Activated CD8-positive, alpha-beta T cell treated with anti-CD3 and anti-CD28 coated beads, Interleukin-2, amount 10 ng/mL, durations not matched to agents 7 days and 5 days (primary cell): ENCODE results near the gene SHROOM4. TPM values are rescaled to one million over a fixed set of nuclear protein-coding genes. Genes with fewer than 3 reads are reported as not detected.

Experiments
- ATAC-seq: fragments of 150-1000 bp; cut with Tn5 transposase; one replicate; pipeline ENCODE4 v1.10.0; 2021; ENCODE audit warnings: moderate library complexity
- CTCF ChIA-PET: fragments of 350-600 bp; sonication (Branson Sonifier 250); formaldehyde crosslinking; loops from one replicate; lab custom pipeline; 2021; ENCODE audit warnings: antibody characterized with exemption; lab: Charles Lee
- POLR2A ChIA-PET: fragments of 350-600 bp; sonication (Branson Sonifier 250); formaldehyde crosslinking; loops from one replicate; lab custom pipeline; 2021; ENCODE audit warnings: antibody characterized with exemption; lab: Charles Lee
- DNase-seq: peaks from one replicate; pipeline ENCODE4 v3.0.0-alpha.2; 2020
- H3K27ac Mint-ChIP-seq: one replicate; pipeline ENCODE4 v1.8.0; 2021; ENCODE audit warnings: mild to moderate bottlenecking, mixed read lengths
- H3K27me3 Mint-ChIP-seq: one replicate; pipeline ENCODE4 v1.8.0; 2021; ENCODE audit warnings: low read depth, mixed read lengths
- H3K36me3 Mint-ChIP-seq: one replicate; pipeline ENCODE4 v1.8.0; 2021; ENCODE audit warnings: low read depth, mixed read lengths
- H3K4me1 Mint-ChIP-seq: one replicate; pipeline ENCODE4 v1.8.0; 2021; ENCODE audit warnings: low read depth, mixed read lengths
- H3K4me3 Mint-ChIP-seq: one replicate; pipeline ENCODE4 v1.8.0; 2021; ENCODE audit warnings: mild to moderate bottlenecking, mixed read lengths
- H3K9me3 Mint-ChIP-seq: one replicate; pipeline ENCODE4 v1.8.0; 2022; ENCODE audit warnings: mixed read lengths; ENCODE audit not compliant: insufficient read depth
- total RNA-seq, 2 experiments: library from RNA; stranded (reverse); gene quantifications; one replicate each; pipeline ENCODE4 v1.2.3, GENCODE V29; 2021

SHROOM4 gene
- total RNA-seq, 2 experiments from 2014 or later, result not detected

DNA sequence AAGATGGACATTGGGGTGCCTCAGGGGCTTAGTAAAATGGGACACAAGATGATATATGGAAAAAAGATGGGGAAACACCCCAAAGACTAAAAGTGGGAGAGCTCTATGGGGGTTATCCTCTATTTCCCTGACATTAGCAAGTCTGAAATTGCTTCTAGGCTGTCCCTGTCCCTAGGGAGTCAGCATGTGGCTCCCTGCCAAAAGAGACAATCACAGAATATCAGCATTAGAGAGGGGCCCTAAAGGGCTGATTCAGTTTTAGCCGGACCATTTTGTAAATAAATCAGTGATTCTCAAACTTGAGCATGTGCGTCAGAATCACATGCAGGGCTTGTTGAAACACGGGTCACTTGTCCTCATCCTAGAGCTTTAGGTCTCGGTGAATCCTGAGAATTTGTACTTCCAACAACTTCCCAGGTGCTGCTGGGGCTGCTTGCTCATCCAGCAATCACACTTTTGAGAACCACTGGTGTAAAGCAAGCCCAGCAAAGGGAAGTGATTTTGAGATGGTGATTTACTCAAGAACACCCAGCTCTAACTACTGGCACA, 178.1 kb downstream of the SHROOM4 start:
- DNase-seq (no peak), ATAC-seq (no peak)
- ChIA-PET POLR2A (no interaction called here), CTCF (no interaction called here)
- no peaks in the 10 kb centered on the region for H3K4me1 Mint-ChIP-seq
- H3K27me3 Mint-ChIP-seq, result no peaks in the 10 kb centered on the region
- no peak overlapping the region for H3K4me3 Mint-ChIP-seq
- H3K9me3 Mint-ChIP-seq, result no peaks in the 10 kb centered on the region
- no peak overlapping the region for H3K27ac Mint-ChIP-seq
- no peaks in the 10 kb centered on the region for H3K36me3 Mint-ChIP-seq

DNA sequence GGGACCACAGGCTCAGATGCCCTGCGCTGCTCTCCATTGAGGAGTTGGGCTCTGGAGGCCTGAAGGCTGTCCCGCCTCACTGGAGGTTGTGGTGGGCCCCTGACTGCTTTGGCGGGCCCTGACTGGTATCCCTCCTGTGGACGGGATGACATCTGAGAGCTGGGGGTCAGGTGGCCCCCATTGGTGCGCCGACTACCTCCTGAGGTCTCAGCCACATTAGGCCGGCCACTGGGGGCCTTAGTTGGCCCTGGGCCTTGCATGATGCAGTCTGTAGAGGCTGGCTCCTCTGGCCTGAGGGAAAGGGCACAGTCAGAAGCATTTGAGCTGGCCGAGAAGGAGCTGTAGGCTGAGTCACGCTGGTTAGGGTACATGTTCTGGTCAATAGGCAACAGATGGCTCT, 178.8 kb downstream of the SHROOM4 start:
- DNase-seq (no peak), ATAC-seq (no peak)
- Mint-ChIP-seq H3K27me3 (no peaks in the 10 kb centered on the region), H3K4me3 (no peak overlapping the region), H3K4me1 (no peaks in the 10 kb centered on the region), H3K27ac (no peak overlapping the region), H3K9me3 (no peaks in the 10 kb centered on the region), H3K36me3 (no peaks in the 10 kb centered on the region)
- ChIA-PET POLR2A (no interaction called here), CTCF (no interaction called here)

DNA sequence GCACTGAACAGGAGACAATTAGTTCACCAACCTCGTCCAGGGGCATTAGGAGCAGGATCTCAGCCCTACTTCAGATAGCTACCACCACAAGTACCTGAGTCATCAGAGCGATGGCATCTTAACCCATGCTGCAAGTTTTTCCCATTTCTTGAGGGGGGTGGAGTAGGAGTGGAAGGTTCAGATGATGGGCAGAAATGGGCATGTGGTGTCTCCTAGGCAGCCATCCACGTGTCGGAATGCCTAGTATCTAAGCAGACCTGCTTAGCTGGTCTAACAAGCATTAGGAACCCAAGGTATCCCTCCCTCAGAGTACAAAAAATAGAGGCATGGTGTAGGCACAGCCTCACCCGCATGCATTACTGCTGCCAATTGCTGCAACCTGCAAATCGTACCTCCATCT, 184.2 kb downstream of the SHROOM4 start:
- Mint-ChIP-seq H3K27me3 (no peaks in the 10 kb centered on the region), H3K36me3 (no peaks in the 10 kb centered on the region)
- CTCF ChIA-PET, result no interaction called here

DNA sequence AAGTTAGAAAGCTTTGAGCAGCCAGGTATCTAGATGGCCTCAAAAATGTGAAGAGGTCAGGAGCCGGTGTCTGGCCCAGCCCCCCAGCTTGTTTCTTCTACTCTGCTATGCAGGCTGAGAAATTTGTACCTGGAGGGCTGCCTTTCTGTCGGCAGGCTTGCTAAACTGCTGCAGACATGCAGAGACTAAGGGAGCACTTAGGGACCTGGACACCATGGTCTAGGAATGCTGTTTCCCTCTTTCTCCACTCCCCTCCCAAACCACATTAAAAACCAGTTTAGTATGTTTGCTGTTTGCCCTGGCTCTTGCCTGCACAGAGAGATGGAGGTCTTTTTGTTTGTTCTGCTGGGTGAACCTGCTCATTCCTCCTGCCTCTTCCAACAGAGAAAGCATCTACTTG, 186.3 kb downstream of the SHROOM4 start:
- no peak overlapping the region for H3K4me3 Mint-ChIP-seq
- no peaks in the 10 kb centered on the region for H3K36me3 Mint-ChIP-seq
- CTCF ChIA-PET, result no interaction called here
- no peak for ATAC-seq
- H3K27ac Mint-ChIP-seq, result no peak overlapping the region
- POLR2A ChIA-PET, result no interaction called here
- no peaks in the 10 kb centered on the region for H3K27me3 Mint-ChIP-seq
- H3K9me3 Mint-ChIP-seq, result no peaks in the 10 kb centered on the region
- no peaks in the 10 kb centered on the region for H3K4me1 Mint-ChIP-seq
- DNase-seq, result no peak

More for the DNA sequence above, 184.2 kb downstream of the SHROOM4 start:
- DNase-seq (no peak), ATAC-seq (no peak)
- no peaks in the 10 kb centered on the region for H3K9me3 Mint-ChIP-seq
- POLR2A ChIA-PET, result no interaction called here
- H3K4me1 Mint-ChIP-seq, result no peaks in the 10 kb centered on the region
- H3K4me3 Mint-ChIP-seq, result no peak overlapping the region
- H3K27ac Mint-ChIP-seq, result no peak overlapping the region

DNA sequence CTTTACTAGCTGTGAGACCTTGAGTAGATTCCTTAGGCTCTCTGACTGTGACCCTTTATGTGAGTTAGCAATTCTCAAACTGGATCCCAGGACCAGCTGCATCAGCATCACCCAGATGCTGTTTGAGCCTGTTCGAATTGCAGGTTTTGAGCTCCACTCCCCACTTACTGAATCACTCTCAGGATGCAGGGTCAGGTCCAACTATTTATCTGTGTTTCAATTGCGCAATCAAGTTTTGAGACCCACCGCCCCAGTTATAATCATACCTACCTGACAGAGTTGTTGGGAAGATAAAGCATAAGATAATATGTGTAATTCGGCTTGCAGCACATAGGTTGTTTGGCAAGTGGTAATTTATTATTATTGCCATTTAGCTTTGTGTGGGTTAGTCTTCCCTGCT, 187.6 kb downstream of the SHROOM4 start:
- no peak for DNase-seq
- Mint-ChIP-seq H3K4me1 (no peaks in the 10 kb centered on the region), H3K4me3 (no peak overlapping the region), H3K27ac (no peak overlapping the region), H3K36me3 (no peaks in the 10 kb centered on the region), H3K9me3 (no peaks in the 10 kb centered on the region), H3K27me3 (no peaks in the 10 kb centered on the region)
- CTCF ChIA-PET, result no interaction called here
- no peak for ATAC-seq
- POLR2A ChIA-PET, result no interaction called here

DNA sequence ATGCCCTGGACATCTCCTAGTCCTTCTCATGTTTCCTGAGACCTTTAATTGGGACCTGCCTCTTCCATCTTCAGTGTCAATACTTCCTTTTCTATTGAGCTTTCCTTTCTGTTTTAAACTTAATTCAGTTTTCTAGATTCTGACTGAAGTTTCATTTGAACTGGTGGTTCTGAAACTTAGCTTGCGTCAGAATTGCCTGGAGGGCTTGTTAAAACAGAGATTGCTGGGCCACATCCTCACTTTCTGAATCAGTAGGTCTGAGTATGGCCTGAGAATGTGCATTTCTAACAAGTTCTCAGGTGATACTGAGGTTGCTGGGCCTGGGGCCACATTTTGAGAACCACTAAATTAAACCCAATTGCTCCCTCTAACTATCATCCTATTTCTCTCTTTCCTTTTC, 191.2 kb downstream of the SHROOM4 start:
- no peak for ATAC-seq
- no peak for DNase-seq

DNA sequence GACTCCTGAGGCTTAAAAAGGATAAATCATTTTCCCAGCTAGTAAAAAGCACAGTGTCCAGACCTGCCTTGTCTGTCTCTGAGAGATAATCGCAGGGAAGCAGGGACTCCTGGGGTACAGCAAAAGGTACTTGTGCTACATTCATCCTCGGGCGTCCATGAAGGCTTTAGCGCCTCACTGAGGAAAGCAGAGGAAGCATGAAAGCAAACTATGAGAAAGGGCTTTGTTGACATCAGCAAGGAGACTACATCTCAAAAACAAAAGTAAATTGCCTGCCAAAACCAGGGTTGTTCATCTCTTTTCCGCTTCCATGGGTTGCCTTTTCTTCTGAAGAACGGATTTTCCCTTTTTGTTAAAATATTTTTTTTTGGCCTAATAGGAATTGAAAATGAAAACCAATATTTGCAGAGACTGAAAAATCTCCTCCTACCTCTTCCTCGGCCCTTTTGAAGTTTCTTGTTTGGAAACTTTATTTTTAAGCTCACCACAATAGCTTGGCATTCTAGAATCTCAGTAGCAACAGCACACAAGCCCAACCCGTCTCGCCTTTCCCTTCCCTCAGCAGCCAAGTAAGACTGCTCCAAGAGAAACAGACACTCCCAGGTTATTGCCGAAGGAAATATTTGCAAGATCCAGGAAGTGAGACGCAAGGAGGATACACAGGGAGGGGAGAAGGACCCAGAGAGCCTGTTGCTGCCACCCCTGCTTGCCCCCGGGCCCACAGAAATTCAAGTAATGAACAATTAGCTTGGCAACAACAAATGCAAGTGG, 195.0 kb downstream of the SHROOM4 start:
- POLR2A ChIA-PET, result no interaction called here
- no peaks in the 10 kb centered on the region for H3K9me3 Mint-ChIP-seq
- H3K27me3 Mint-ChIP-seq, result no peaks in the 10 kb centered on the region
- DNase-seq (no peak), ATAC-seq (no peak)
- H3K4me1 Mint-ChIP-seq, result no peaks in the 10 kb centered on the region
- no peak overlapping the region for H3K4me3 Mint-ChIP-seq
- no peaks in the 10 kb centered on the region for H3K36me3 Mint-ChIP-seq
- CTCF ChIA-PET, result no interaction called here
- H3K27ac Mint-ChIP-seq, result no peak overlapping the region

More for the DNA sequence above, 191.2 kb downstream of the SHROOM4 start:
- ChIA-PET CTCF (no interaction called here), POLR2A (no interaction called here)
- Mint-ChIP-seq H3K4me1 (no peaks in the 10 kb centered on the region), H3K27me3 (no peaks in the 10 kb centered on the region), H3K4me3 (no peak overlapping the region), H3K27ac (no peak overlapping the region), H3K36me3 (no peaks in the 10 kb centered on the region), H3K9me3 (no peaks in the 10 kb centered on the region)

DNA sequence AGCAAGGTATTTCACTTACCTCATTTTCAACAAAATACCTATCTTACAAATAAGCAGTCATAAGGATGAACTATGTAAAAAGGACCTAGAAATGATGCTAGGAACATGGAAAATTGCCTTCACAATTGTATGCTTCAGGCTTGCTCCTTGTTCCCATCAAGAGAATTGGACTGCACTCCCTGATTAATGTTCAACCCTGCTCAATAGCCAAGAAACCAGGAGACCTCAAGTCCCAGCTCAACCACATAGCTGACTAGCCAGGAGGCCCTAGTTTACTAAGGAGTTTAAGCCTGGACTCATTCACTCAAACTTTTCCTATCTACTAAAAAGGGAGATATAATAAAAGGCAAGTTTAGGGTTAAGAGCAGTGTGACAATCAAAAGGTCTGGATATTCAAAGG, 196.8 kb downstream of the SHROOM4 start:
- no peaks in the 10 kb centered on the region for H3K36me3 Mint-ChIP-seq
- no peaks in the 10 kb centered on the region for H3K4me1 Mint-ChIP-seq
- ATAC-seq (no peak), DNase-seq (no peak)
- POLR2A ChIA-PET, result no interaction called here
- H3K9me3 Mint-ChIP-seq, result no peaks in the 10 kb centered on the region
- CTCF ChIA-PET, result no interaction called here
- no peaks in the 10 kb centered on the region for H3K27me3 Mint-ChIP-seq
- no peak overlapping the region for H3K4me3 Mint-ChIP-seq
- H3K27ac Mint-ChIP-seq, result no peak overlapping the region

DNA sequence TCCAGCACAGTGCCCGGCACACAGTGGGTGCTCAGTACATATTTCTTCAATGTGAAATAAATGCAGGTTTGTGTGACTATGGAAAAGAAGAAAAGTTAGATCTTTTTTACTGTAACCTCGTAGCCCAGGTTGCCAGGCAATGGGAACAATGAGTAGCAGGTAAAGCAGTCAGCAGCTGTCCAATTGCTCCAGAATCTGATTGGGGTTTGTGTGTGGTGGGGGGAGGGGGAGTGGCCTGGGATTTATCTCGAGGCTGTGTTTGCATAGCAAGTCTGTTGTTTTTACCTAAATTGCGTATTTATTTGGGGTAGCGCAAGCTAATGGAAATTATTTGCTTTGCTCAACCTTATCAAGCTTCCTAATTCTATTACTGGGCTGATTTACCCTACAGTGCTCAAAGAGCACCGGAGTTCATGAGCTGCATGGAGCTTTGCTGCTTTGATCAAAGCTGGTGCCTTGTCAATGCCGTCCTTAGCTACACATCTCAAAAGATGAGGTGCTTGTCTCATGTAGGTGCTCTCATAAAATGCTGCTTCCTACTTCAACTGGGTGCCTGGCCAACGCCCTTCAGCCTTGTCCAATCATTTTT, 198.3 kb downstream of the SHROOM4 start:
- DNase-seq, result no peak
- H3K9me3 Mint-ChIP-seq, result no peaks in the 10 kb centered on the region
- H3K4me3 Mint-ChIP-seq, result no peak overlapping the region
- no peaks in the 10 kb centered on the region for H3K4me1 Mint-ChIP-seq
- ATAC-seq, result no peak
- H3K27me3 Mint-ChIP-seq, result no peaks in the 10 kb centered on the region
- POLR2A ChIA-PET, result no interaction called here
- H3K27ac Mint-ChIP-seq, result no peak overlapping the region
- no peaks in the 10 kb centered on the region for H3K36me3 Mint-ChIP-seq
- CTCF ChIA-PET, result no interaction called here

DNA sequence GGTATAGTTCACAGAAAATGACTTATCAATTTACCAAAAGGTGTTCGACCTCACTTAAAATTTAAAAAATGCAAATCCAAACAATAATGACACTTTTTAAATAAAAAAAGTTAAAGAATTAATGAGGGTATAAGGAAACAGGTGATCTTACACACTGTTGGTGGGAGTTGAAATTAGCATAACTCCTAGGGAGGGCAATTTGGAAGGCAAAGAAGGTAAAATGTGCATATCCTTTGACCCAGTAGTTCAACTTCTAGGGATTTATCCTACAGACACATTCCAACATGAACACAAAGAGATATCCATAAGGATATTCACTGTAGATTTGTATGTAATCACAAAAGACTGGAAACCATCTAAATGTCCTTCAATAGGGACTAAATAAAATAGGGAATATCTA, 199.5 kb downstream of the SHROOM4 start:
- ChIA-PET POLR2A (no interaction called here), CTCF (no interaction called here)
- no peaks in the 10 kb centered on the region for H3K27me3 Mint-ChIP-seq

DNA sequence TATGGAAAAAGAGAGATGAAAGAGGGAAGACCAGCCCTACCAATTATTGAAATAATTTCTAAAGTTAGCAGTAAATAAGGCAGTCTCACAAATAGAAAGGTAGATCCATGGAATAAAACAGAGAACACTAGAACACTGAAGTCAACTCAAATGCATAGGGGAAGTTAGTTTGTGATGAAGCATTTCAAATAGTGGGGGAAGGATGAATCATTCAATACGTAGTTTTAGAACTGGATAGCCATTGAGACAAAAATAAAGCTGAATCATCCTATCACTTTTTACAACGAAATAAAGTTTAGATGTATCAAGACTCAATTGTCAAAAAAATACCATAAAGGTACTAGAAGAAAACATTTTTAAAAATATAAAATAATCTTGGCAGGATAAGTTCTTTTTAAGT, 200.1 kb downstream of the SHROOM4 start:
- no peak overlapping the region for H3K4me3 Mint-ChIP-seq
- POLR2A ChIA-PET, result no interaction called here
- H3K36me3 Mint-ChIP-seq, result no peaks in the 10 kb centered on the region
- no peak overlapping the region for H3K27ac Mint-ChIP-seq
- no peak for DNase-seq
- H3K4me1 Mint-ChIP-seq, result no peaks in the 10 kb centered on the region
- no peak for ATAC-seq
- no peaks in the 10 kb centered on the region for H3K27me3 Mint-ChIP-seq
- CTCF ChIA-PET, result no interaction called here
- no peaks in the 10 kb centered on the region for H3K9me3 Mint-ChIP-seq

More for the DNA sequence above, 199.5 kb downstream of the SHROOM4 start:
- ATAC-seq (no peak), DNase-seq (no peak)
- Mint-ChIP-seq H3K9me3 (no peaks in the 10 kb centered on the region), H3K27ac (no peak overlapping the region), H3K4me3 (no peak overlapping the region), H3K36me3 (no peaks in the 10 kb centered on the region), H3K4me1 (no peaks in the 10 kb centered on the region)

DNA sequence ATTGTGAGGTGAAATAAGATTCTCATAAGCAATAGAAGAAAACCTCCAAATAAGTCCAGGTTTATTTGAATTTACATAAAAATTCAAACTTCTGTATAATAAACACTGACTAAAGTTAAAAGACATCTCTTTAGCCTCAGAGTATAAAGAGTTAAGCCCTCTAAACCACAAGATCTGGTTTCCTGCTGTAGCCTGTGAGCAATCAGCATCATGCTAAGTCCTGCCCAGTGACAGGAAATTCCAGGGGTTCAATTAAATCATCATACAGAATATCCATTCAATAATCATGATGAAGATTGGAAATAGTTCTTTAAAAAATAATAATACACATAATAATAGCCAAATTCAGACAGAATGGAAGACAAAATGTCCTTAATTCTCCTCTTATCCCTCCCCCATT, 204.2 kb downstream of the SHROOM4 start:
- no peak for ATAC-seq

More for the DNA sequence above, 204.2 kb downstream of the SHROOM4 start:
- Mint-ChIP-seq H3K9me3 (no peaks in the 10 kb centered on the region), H3K27me3 (no peaks in the 10 kb centered on the region), H3K4me1 (no peaks in the 10 kb centered on the region), H3K36me3 (no peaks in the 10 kb centered on the region), H3K4me3 (no peak overlapping the region), H3K27ac (no peak overlapping the region)
- CTCF ChIA-PET, result no interaction called here
- POLR2A ChIA-PET, result no interaction called here
- no peak for DNase-seq
